Measurements from ENCODE around the gene E2F8.

E2F8 gene

GRCh38 chr11:19187114-19187832 is 53.5 kb downstream of the E2F8 start:
- peak in 4 of 56 donors; percentile 2 to 28 (median 14) for DNase-seq

GRCh38 chr11:19185516-19186052 is 55.2 kb downstream of the E2F8 start:
- DNase-seq: no peak

GRCh38 chr11:19185036-19185435 is 55.7 kb downstream of the E2F8 start:
- no peak for DNase-seq

GRCh38 chr11:19183646-19184045 is 57.1 kb downstream of the E2F8 start:
- no peak for DNase-seq

DNA sequence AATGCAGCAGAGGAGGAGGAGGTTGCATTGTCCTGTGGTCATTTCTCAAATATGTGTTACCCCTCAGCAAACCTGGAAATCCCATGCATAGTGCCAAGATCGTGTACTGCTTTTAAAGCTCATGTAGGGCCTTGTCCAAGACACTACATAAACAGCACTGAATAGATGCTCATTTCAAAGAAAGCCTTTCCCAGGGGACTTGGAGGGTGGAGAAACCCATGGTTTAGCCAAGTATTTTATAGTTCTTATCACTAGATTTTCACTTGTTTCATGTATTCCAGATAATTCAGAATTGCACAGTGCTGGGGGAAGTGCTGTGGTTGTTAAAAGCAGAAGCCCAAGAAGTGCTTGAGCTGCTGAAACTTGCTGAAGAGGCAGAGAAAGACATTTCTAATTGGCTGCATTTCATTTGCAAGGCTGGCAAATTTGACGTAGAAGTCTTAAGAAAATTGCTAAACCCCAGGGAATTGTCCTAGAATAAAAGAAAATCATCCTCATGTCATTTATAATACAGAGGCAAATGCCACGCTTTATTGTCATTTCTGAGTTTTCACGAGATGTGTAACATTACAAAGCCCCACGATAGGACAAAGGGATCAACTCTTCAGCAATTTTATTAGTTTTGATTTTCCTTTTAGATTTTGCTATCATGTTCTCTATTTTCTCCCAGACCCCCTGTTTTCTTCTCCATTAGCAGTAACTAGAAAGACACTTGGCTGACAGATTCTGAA is 59.0 kb downstream of the E2F8 start:
- no peak for DNase-seq

- DNase-seq: no peak
These were observed 64.0 kb downstream of the E2F8 start for GRCh38 chr11:19176629-19177186.
